Type B pancreatic cell (in vitro differentiated cells): ENCODE results near the gene ORAI1. TPM values are rescaled to one million over a fixed set of nuclear protein-coding genes. Genes with fewer than 3 reads are reported as not detected.
A peak's percentile ranks its signal among the peaks of the same experiment; 100 is the strongest.

Experiments used
- DNase-seq: peaks from one replicate; pipeline ENCODE4 v3.0.0; 2021; ENCODE audit warnings: mixed read lengths; ENCODE audit not compliant: unreplicated experiment; ENCODE audit errors: extremely low spot score
- H3K27ac Mint-ChIP-seq: 2 replicates; pipeline ENCODE4 v1.8.0; 2021; ENCODE audit warnings: mild to moderate bottlenecking, mixed read lengths
- H3K27me3 Mint-ChIP-seq: 2 replicates; pipeline ENCODE4 v1.8.0; 2021; ENCODE audit warnings: mixed read lengths
- H3K36me3 Mint-ChIP-seq: 2 replicates; pipeline ENCODE4 v1.8.0; 2021; ENCODE audit warnings: mixed read lengths
- H3K4me1 Mint-ChIP-seq: one replicate; pipeline ENCODE4 v1.8.0; 2021; ENCODE audit warnings: mixed read lengths; ENCODE audit not compliant: unreplicated experiment
- H3K4me3 Mint-ChIP-seq: 2 replicates; pipeline ENCODE4 v1.8.0; 2021; ENCODE audit warnings: mild to moderate bottlenecking, mixed read lengths
- H3K9me3 Mint-ChIP-seq: 2 replicates; pipeline ENCODE4 v1.8.0; 2021; ENCODE audit warnings: mixed read lengths
- total RNA-seq: library from RNA; stranded (reverse); gene quantifications from 2 replicates; pipeline ENCODE4 v1.2.1, GENCODE V29; 2021; ENCODE audit warnings: low replicate concordance
- TF ChIP-seq, protein P1 (sequence below): fragments of 200-600 bp; sonication (generic); conservative IDR thresholded peaks from 2 replicates; pipeline ENCODE4 v1.5.0; 2021; ENCODE audit warnings: antibody characterized with exemption, mild to moderate bottlenecking

Gene ORAI1
- total RNA-seq, 1 donor from 2014 or later, result 12.9 TPM

DNA sequence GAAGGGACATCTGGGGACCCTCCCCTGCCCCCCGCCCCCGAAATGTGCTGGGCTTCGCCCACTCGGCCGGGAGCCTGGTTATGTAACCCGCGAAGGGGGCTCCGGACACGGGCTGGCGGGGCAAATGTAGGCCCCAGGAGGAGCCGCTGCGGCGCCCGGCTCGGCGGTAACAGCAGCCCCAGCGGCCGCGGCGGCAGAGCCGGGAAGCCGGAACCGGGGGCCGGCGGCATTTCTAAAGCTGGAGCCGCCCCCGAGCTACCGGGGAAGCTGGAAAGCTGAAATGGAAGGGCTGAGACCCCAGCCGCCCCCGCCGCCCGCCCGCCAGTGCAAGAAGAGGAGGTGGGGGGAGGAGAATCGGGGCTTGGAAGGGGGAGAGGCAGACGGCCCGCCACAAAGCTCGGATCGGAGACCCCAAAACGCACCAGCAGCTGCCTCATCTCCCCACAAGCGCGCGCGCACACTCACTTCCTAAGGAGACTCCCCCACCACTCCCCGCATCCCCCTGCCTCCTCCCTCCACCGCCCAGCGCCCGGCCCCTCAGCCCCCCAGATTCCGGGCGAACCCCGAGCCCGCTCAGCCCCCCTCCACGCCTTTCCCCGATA lies 47.0 kb upstream of the ORAI1 start:
- Mint-ChIP-seq H3K36me3 (no peaks in the 10 kb centered on the region), H3K27ac (peak overlapping the region; percentile 85), H3K9me3 (no peaks in the 10 kb centered on the region), H3K4me1 (peaks cover 50% of the 10 kb centered on the region), H3K4me3 (peak overlapping the region; percentile 96), H3K27me3 (no peaks in the 10 kb centered on the region)
- TF ChIP-seq, protein P1, sequence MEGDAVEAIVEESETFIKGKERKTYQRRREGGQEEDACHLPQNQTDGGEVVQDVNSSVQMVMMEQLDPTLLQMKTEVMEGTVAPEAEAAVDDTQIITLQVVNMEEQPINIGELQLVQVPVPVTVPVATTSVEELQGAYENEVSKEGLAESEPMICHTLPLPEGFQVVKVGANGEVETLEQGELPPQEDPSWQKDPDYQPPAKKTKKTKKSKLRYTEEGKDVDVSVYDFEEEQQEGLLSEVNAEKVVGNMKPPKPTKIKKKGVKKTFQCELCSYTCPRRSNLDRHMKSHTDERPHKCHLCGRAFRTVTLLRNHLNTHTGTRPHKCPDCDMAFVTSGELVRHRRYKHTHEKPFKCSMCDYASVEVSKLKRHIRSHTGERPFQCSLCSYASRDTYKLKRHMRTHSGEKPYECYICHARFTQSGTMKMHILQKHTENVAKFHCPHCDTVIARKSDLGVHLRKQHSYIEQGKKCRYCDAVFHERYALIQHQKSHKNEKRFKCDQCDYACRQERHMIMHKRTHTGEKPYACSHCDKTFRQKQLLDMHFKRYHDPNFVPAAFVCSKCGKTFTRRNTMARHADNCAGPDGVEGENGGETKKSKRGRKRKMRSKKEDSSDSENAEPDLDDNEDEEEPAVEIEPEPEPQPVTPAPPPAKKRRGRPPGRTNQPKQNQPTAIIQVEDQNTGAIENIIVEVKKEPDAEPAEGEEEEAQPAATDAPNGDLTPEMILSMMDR, result no peak
- no peak for DNase-seq

GRCh38 chr12:121579981-121580868 lies 46.1 kb upstream of the ORAI1 start:
- Mint-ChIP-seq H3K36me3 (no peaks in the 10 kb centered on the region), H3K4me3 (peak overlapping the region; percentile 96), H3K27me3 (no peaks in the 10 kb centered on the region), H3K27ac (peak overlapping the region; percentile 92), H3K4me1 (peaks cover 46% of the 10 kb centered on the region), H3K9me3 (no peaks in the 10 kb centered on the region)
- DNase-seq, result peak; percentile 80
- TF ChIP-seq, protein P1, result no peak

GRCh38 chr12:121580959-121581685 lies 45.2 kb upstream of the ORAI1 start, which contains the start of gene KDM2B:
Gene KDM2B (minus strand): TSS chr12:121581023. CDS start chr12:121580911, 112 bp downstream.
- Mint-ChIP-seq H3K27me3 (no peaks in the 10 kb centered on the region), H3K9me3 (no peaks in the 10 kb centered on the region), H3K4me1 (peaks cover 37% of the 10 kb centered on the region), H3K27ac (peak within 1 kb of the TSS; percentile 92), H3K36me3 (no peaks in the 10 kb centered on the region), H3K4me3 (peak within 1 kb of the TSS; percentile 96)
- TF ChIP-seq, protein P1, result no peak
- DNase-seq, result no peak

GRCh38 chr12:121581686-121582429 lies 44.5 kb upstream of the ORAI1 start:
- H3K4me1 Mint-ChIP-seq, result peaks cover 30% of the 10 kb centered on the region
- DNase-seq, result no peak
- H3K4me3 Mint-ChIP-seq, result peak overlapping the region; percentile 96
- no peaks in the 10 kb centered on the region for H3K9me3 Mint-ChIP-seq
- H3K36me3 Mint-ChIP-seq, result no peaks in the 10 kb centered on the region
- TF ChIP-seq, protein P1, result no peak
- peak overlapping the region; percentile 92 for H3K27ac Mint-ChIP-seq
- H3K27me3 Mint-ChIP-seq, result no peaks in the 10 kb centered on the region
